ENCODE measurements around the gene FAM131A. TPM values are rescaled to one million over a fixed set of nuclear protein-coding genes. Genes with fewer than 3 reads are reported as not detected.

FAM131A gene
- total and polyA plus RNA-seq, 4 donors = 35.4 to 57.3 (median 46.9) TPM

DNA sequence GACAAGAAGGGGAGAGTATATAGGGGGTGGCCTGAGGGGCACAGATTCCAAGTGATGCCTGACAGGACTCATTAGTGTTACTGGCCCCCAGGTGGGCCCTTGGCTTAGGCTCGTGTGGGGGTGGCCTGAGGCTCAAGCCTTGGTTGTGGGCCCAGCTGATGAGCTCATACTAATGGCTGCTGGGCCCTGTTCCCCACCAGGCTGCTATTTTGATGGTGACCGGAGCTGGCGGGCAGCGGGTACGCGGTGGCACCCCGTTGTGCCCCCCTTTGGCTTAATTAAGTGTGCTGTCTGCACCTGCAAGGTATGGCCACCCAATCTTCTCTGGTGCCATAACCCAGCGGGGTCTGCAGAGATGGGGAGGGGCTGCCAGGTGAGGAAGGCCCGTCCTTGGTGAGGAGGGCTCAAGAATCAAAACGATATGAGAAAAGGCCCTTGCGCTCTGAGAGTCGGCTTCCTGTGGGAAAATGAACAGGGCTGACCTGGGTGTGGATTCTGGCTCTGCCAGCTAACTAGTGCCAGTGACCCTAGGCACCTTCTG lies 49.8 kb downstream of the FAM131A start:
- no peaks in the 10 kb centered on the region for H3K27me3 ChIP-seq (ENCODE audit: control insufficient read depth, insufficient read depth, low read length)
- peaks cover 63% of the 10 kb centered on the region for H3K36me3 ChIP-seq (ENCODE audit: control insufficient read depth, insufficient read depth, low read length)
- WGBS (ENCODE audit: insufficient coverage) = 88% methylated on average over 10 of the region's 12 CpGs
- H3K27ac ChIP-seq (ENCODE audit: low read depth, low read length) = no peak overlapping the region
- H3K4me3 ChIP-seq (ENCODE audit: low read depth, low read length) = no peak overlapping the region
- no peaks in the 10 kb centered on the region for H3K4me1 ChIP-seq (ENCODE audit: control insufficient read depth, insufficient read depth, low read length)
- DNase-seq (ENCODE audit: low read depth in 4 of 6, low spot score in 6 of 6) = no peak
- H3K9me3 ChIP-seq (ENCODE audit: control insufficient read depth, insufficient read depth, low read length) = no peaks in the 10 kb centered on the region

DNA sequence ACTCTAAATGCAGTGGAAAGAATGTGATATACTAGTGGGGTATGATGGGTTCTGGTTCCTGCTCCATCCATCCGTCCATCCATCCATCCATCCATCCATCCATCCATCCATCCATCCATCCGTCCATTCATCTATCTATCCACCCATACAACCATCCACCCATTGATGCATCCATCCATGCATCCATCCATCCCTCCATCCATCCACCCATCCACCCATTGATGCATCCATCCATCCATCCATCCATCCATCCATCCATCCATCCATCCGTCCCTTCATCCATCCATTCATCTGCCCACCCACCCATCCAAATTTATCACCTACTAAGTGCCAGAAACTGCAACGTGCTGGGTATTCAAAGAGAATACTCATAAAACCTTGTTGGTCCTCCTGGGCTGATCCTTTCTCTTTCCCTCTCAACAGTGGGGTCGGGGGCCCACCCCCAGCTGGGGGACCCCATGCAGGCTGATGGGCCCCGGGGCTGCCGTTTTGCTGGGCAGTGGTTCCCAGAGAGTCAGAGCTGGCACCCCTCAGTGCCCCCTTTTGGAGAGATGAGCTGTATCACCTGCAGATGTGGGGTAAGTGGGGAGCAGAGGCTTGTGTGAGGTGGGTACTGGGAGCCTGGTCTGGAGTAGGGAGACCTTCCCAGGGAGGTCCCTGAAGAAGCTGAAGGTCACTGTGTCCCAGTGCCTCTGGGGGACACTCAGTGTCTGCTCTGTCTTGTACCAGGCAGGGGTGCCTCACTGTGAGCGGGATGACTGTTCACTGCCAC lies 51.0 kb downstream of the FAM131A start:
- no peak overlapping the region for H3K27ac ChIP-seq (ENCODE audit: low read depth, low read length)
- 71% methylated on average over 7 of the region's 8 CpGs for WGBS (ENCODE audit: insufficient coverage)
- no peak overlapping the region for H3K4me3 ChIP-seq (ENCODE audit: low read depth, low read length)
- no peaks in the 10 kb centered on the region for H3K9me3 ChIP-seq (ENCODE audit: control insufficient read depth, insufficient read depth, low read length)
- no peaks in the 10 kb centered on the region for H3K4me1 ChIP-seq (ENCODE audit: control insufficient read depth, insufficient read depth, low read length)
- peaks cover 54% of the 10 kb centered on the region for H3K36me3 ChIP-seq (ENCODE audit: control insufficient read depth, insufficient read depth, low read length)
- H3K27me3 ChIP-seq (ENCODE audit: control insufficient read depth, insufficient read depth, low read length) = no peaks in the 10 kb centered on the region
- no peak for DNase-seq (ENCODE audit: low read depth in 4 of 6, low spot score in 6 of 6)

DNA sequence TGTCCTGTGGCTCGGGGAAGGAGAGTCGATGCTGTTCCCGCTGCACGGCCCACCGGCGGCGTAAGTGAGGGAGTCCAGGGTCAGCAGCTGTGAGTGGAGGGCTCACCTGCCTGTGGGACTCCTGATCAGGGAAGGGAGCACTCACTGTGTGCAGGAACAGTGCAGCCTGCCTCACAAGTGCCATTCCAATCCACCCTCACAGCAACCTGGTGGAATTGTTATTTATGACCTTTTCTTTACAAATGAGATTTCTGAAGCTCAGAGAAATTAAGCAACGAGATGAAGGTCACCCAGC lies 51.5 kb downstream of the FAM131A start:
- no peak for DNase-seq (ENCODE audit: low read depth in 4 of 6, low spot score in 6 of 6)
- Histone ChIP-seq H3K9me3 (ENCODE audit: control insufficient read depth, insufficient read depth, low read length) (no peaks in the 10 kb centered on the region), H3K27me3 (ENCODE audit: control insufficient read depth, insufficient read depth, low read length) (no peaks in the 10 kb centered on the region), H3K4me3 (ENCODE audit: low read depth, low read length) (no peak overlapping the region), H3K27ac (ENCODE audit: low read depth, low read length) (no peak overlapping the region), H3K36me3 (ENCODE audit: control insufficient read depth, insufficient read depth, low read length) (peaks cover 51% of the 10 kb centered on the region), H3K4me1 (ENCODE audit: control insufficient read depth, insufficient read depth, low read length) (no peaks in the 10 kb centered on the region)
- WGBS (ENCODE audit: insufficient coverage) = 71% methylated on average over 8 of the region's 8 CpGs

DNA sequence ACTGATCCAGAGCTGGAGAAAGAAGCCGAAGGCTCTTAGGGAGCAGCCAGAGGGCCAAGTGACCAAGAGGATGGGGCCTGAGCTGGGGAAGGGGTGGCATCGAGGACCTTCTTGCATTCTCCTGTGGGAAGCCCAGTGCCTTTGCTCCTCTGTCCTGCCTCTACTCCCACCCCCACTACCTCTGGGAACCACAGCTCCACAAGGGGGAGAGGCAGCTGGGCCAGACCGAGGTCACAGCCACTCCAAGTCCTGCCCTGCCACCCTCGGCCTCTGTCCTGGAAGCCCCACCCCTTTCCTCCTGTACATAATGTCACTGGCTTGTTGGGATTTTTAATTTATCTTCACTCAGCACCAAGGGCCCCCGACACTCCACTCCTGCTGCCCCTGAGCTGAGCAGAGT lies 52.0 kb downstream of the FAM131A start:
- Histone ChIP-seq H3K36me3 (ENCODE audit: control insufficient read depth, insufficient read depth, low read length) (peaks cover 50% of the 10 kb centered on the region), H3K27me3 (ENCODE audit: control insufficient read depth, insufficient read depth, low read length) (no peaks in the 10 kb centered on the region), H3K27ac (ENCODE audit: low read depth, low read length) (no peak overlapping the region), H3K4me1 (ENCODE audit: control insufficient read depth, insufficient read depth, low read length) (no peaks in the 10 kb centered on the region), H3K4me3 (ENCODE audit: low read depth, low read length) (no peak overlapping the region), H3K9me3 (ENCODE audit: control insufficient read depth, insufficient read depth, low read length) (no peaks in the 10 kb centered on the region)
- no peak for DNase-seq (ENCODE audit: low read depth in 4 of 6, low spot score in 6 of 6)
- no CpG with 5 or more reads among the region's 5 CpGs for WGBS (ENCODE audit: insufficient coverage)

DNA sequence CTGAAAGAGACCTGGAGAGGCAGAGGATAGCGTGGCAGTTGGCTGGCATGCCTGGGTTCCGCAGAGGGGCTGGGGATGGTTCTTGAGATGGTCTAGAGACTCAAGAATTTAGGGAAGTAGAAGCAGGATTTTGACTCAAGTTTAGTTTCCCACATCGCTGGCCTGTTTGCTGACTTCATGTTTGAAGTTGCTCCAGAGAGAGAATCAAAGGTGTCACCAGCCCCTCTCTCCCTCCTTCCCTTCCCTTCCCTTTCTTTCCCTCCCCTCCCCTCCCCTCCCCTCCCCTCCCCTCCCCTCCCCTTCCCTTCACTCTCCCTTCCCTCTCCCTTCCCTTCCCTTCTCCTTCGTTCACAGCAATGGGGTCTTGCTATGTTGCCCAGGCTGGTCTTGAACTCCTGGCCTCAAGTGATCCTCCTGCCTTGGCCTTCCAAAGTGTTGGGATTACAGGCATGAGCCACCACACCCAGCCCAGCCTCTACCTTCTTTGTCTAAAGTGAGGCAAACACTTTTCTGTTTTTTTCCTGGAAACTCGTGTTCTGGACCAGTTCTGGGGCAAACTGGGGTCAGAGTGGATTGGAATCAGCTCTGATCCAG lies 52.6 kb downstream of the FAM131A start:
- Histone ChIP-seq H3K4me1 (ENCODE audit: control insufficient read depth, insufficient read depth, low read length) (no peaks in the 10 kb centered on the region), H3K4me3 (ENCODE audit: low read depth, low read length) (no peak overlapping the region), H3K36me3 (ENCODE audit: control insufficient read depth, insufficient read depth, low read length) (peaks cover 43% of the 10 kb centered on the region), H3K27ac (ENCODE audit: low read depth, low read length) (no peak overlapping the region), H3K27me3 (ENCODE audit: control insufficient read depth, insufficient read depth, low read length) (no peaks in the 10 kb centered on the region), H3K9me3 (ENCODE audit: control insufficient read depth, insufficient read depth, low read length) (no peaks in the 10 kb centered on the region)
- 81% methylated on average over 4 of the region's 5 CpGs for WGBS (ENCODE audit: insufficient coverage)
- no peak for DNase-seq (ENCODE audit: low read depth in 4 of 6, low spot score in 6 of 6)

DNA sequence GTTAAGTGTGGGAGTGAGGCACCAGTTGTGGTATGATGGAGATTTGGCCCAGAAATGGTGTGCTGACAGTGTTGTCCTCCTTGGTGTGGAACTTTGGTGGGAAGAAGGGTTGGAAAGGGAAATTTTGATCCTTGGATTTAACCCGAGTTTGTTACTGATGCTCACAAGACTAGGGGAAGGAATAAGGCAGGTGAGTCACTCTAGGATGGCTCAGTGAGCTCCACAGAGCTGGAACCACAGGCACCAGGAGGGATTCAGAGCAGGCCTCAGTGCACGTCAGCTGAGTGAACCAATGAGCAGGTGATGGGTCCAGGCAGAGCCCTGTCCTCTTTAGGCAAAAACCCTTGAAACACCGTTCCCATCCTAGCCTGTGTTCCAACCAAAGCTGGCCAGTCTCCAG lies 53.9 kb downstream of the FAM131A start:
- WGBS (ENCODE audit: insufficient coverage) = 67% methylated on average over 2 of the region's 3 CpGs
- no peak for DNase-seq (ENCODE audit: low read depth in 4 of 6, low spot score in 6 of 6)

DNA sequence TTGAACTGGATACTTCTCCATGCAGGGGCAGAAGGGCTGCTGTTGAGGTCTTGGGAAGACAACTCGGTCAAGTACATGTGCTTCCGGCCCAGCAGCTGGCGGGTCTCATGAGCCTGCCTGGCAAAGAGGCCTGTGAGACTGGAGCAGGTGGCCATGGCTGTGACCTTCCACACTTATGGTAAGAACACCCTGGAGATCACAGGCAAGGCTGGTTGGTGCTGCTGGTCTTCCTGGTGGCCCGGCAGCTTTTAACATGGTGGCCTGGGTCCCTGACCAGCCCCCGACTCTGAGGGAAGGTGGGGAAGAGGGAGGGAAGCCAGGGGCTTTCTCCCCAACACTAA lies 57.9 kb downstream of the FAM131A start:
- Histone ChIP-seq H3K4me3 (ENCODE audit: low read depth, low read length) (no peak overlapping the region), H3K27me3 (ENCODE audit: control insufficient read depth, insufficient read depth, low read length) (no peaks in the 10 kb centered on the region), H3K36me3 (ENCODE audit: control insufficient read depth, insufficient read depth, low read length) (no peaks in the 10 kb centered on the region), H3K27ac (ENCODE audit: low read depth, low read length) (no peak overlapping the region), H3K4me1 (ENCODE audit: control insufficient read depth, insufficient read depth, low read length) (no peaks in the 10 kb centered on the region), H3K9me3 (ENCODE audit: control insufficient read depth, insufficient read depth, low read length) (no peaks in the 10 kb centered on the region)
- no peak for DNase-seq (ENCODE audit: low read depth in 4 of 6, low spot score in 6 of 6)
- 97% methylated on average over 3 of the region's 5 CpGs for WGBS (ENCODE audit: insufficient coverage)

More for the DNA sequence above, 53.9 kb downstream of the FAM131A start:
- Histone ChIP-seq H3K27ac (ENCODE audit: low read depth, low read length) (no peak overlapping the region), H3K4me3 (ENCODE audit: low read depth, low read length) (no peak overlapping the region), H3K27me3 (ENCODE audit: control insufficient read depth, insufficient read depth, low read length) (no peaks in the 10 kb centered on the region), H3K4me1 (ENCODE audit: control insufficient read depth, insufficient read depth, low read length) (no peaks in the 10 kb centered on the region), H3K36me3 (ENCODE audit: control insufficient read depth, insufficient read depth, low read length) (peaks cover 36% of the 10 kb centered on the region), H3K9me3 (ENCODE audit: control insufficient read depth, insufficient read depth, low read length) (no peaks in the 10 kb centered on the region)

Small RNAs within 50 kb of the gene (small RNA-seq; reads per million reads assigned to genes)
- gene SNORD66 (ENCODE audit: low replicate concordance) = 452 reads per million, percentile 99 among the genes with 10 or more reads in this experiment

Other genes starting within 250 kb of the FAM131A start
- not detected for gene HTR3E, start 240.5 kb upstream of the FAM131A start, total RNA-seq
- gene HTR3E, start 240.5 kb upstream of the FAM131A start, polyA plus RNA-seq (ENCODE audit: insufficient read length in 2 of 2) = not detected
- 10 to 100 TPM; 38.3 to 39.0 TPM for gene EIF2B5, start 202.2 kb upstream of the FAM131A start, total RNA-seq
- gene EIF2B5, start 202.2 kb upstream of the FAM131A start, polyA plus RNA-seq (ENCODE audit: insufficient read length in 2 of 2) = 10 to 100 TPM; 52.6 to 58.9 TPM
- gene DVL3, start 182.2 kb upstream of the FAM131A start, total RNA-seq = 10 to 100 TPM; 20.7 to 43.7 TPM
- 100 to 1,000 TPM; 105 to 114 TPM for gene DVL3, start 182.2 kb upstream of the FAM131A start, polyA plus RNA-seq (ENCODE audit: insufficient read length in 2 of 2)
- 100 to 1,000 TPM; 293 to 307 TPM for gene AP2M1, start 162.7 kb upstream of the FAM131A start, total RNA-seq
- gene AP2M1, start 162.7 kb upstream of the FAM131A start, polyA plus RNA-seq (ENCODE audit: insufficient read length in 2 of 2) = 100 to 1,000 TPM; 523 to 556 TPM
- gene ABCF3, start 151.4 kb upstream of the FAM131A start, total RNA-seq = 10 to 100 TPM; 47.9 to 49.5 TPM
- gene ABCF3, start 151.4 kb upstream of the FAM131A start, polyA plus RNA-seq (ENCODE audit: insufficient read length in 2 of 2) = 10 to 100 TPM; 78.4 to 94.4 TPM
- gene VWA5B2, start 108.0 kb upstream of the FAM131A start, total RNA-seq = 10 to 100 TPM in 1 of 2 donors, 1 to 10 TPM in 1; 4.6 to 12.0 TPM
- gene VWA5B2, start 108.0 kb upstream of the FAM131A start, polyA plus RNA-seq (ENCODE audit: insufficient read length in 2 of 2) = 10 to 100 TPM; 36.4 to 55.5 TPM
- gene ALG3, start 88.6 kb upstream of the FAM131A start, total RNA-seq = 10 to 100 TPM in 1 of 2 donors, 1 to 10 TPM in 1; 9.1 to 13.2 TPM
- gene ALG3, start 88.6 kb upstream of the FAM131A start, polyA plus RNA-seq (ENCODE audit: insufficient read length in 2 of 2) = 10 to 100 TPM; 25.4 to 29.4 TPM
- 1 to 10 TPM in 1 of 2 donors, under 1 TPM in 1; 0.40 to 1.9 TPM for gene EEF1AKMT4, start 87.9 kb upstream of the FAM131A start, total RNA-seq
- 1 to 10 TPM; 1.8 to 1.9 TPM for gene EEF1AKMT4, start 87.9 kb upstream of the FAM131A start, polyA plus RNA-seq (ENCODE audit: insufficient read length in 2 of 2)
- gene CAMK2N2, start 76.0 kb upstream of the FAM131A start, total RNA-seq = 1 to 10 TPM; 9.1 to 9.6 TPM
- gene CAMK2N2, start 76.0 kb upstream of the FAM131A start, polyA plus RNA-seq (ENCODE audit: insufficient read length in 2 of 2) = 100 to 1,000 TPM; 203 to 204 TPM
- 10 to 100 TPM in 1 of 2 donors, 1 to 10 TPM in 1; 3.6 to 12.5 TPM for gene ECE2, start 61.6 kb upstream of the FAM131A start, total RNA-seq
- gene ECE2, start 61.6 kb upstream of the FAM131A start, polyA plus RNA-seq (ENCODE audit: insufficient read length in 2 of 2) = 10 to 100 TPM; 18.6 to 23.1 TPM
- gene PSMD2, start 38.4 kb upstream of the FAM131A start, total RNA-seq = 100 to 1,000 TPM; 177 to 237 TPM
- 100 to 1,000 TPM; 268 to 275 TPM for gene PSMD2, start 38.4 kb upstream of the FAM131A start, polyA plus RNA-seq (ENCODE audit: insufficient read length in 2 of 2)
- 100 to 1,000 TPM; 132 to 139 TPM for gene EIF4G1, start 23.0 kb upstream of the FAM131A start, total RNA-seq
- 100 to 1,000 TPM; 187 TPM for gene EIF4G1, start 23.0 kb upstream of the FAM131A start, polyA plus RNA-seq (ENCODE audit: insufficient read length in 2 of 2)
- gene CLCN2, start 24.0 kb downstream of the FAM131A start, total RNA-seq = 10 to 100 TPM; 13.1 to 41.3 TPM
- gene CLCN2, start 24.0 kb downstream of the FAM131A start, polyA plus RNA-seq (ENCODE audit: insufficient read length in 2 of 2) = 10 to 100 TPM; 13.7 to 28.5 TPM
- gene POLR2H, start 24.1 kb downstream of the FAM131A start, total RNA-seq = 10 to 100 TPM; 45.4 to 76.9 TPM
- 10 to 100 TPM; 54.1 to 81.2 TPM for gene POLR2H, start 24.1 kb downstream of the FAM131A start, polyA plus RNA-seq (ENCODE audit: insufficient read length in 2 of 2)
- gene THPO, start 40.6 kb downstream of the FAM131A start, total RNA-seq = 1 to 10 TPM in 1 of 2 donors, under 1 TPM in 1; 0.40 to 2.6 TPM
- 1 to 10 TPM; 1.8 to 2.0 TPM for gene THPO, start 40.6 kb downstream of the FAM131A start, polyA plus RNA-seq (ENCODE audit: insufficient read length in 2 of 2)
- 10 to 100 TPM; 11.4 to 18.3 TPM for gene CHRD, start 42.5 kb downstream of the FAM131A start, total RNA-seq
- 10 to 100 TPM; 17.4 to 23.7 TPM for gene CHRD, start 42.5 kb downstream of the FAM131A start, polyA plus RNA-seq (ENCODE audit: insufficient read length in 2 of 2)
- 10 to 100 TPM in 1 of 2 donors, 1 to 10 TPM in 1; 9.3 to 11.7 TPM for gene EPHB3, start 224.2 kb downstream of the FAM131A start, total RNA-seq
- gene EPHB3, start 224.2 kb downstream of the FAM131A start, polyA plus RNA-seq (ENCODE audit: insufficient read length in 2 of 2) = 10 to 100 TPM; 25.6 to 35.2 TPM